Activated naive CD4-positive, alpha-beta T cell treated with Interleukin-2 at 50 U/mL for 16 hours (primary cell): ENCODE data around the gene EIF4E2.

ENCODE experiments used
- DNase-seq: peaks from one replicate; pipeline ENCODE4 v3.0.0-alpha.2; 2020

Gene EIF4E2

DNA sequence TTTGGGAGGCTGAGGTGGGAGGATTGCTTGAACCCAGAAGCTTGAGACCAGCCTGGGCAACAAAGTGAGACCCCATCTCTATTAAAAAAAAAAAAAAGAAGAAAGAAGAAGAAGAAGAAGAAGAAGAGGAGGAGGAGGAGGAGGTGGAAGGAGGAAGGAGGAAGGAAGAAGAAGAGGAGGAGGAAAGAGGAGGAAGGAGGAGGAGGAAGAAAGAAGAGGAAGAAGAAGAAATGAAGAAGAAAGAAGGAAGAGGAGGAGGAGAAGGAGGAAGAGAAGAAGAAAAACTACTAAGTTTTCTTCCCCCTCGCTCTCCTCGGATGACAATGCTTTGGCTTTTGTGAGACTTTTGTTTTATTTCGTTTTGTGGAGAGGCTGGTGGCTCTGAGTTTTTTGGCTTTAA is 52.8 kb downstream of the EIF4E2 start:
- no peak for DNase-seq

DNA sequence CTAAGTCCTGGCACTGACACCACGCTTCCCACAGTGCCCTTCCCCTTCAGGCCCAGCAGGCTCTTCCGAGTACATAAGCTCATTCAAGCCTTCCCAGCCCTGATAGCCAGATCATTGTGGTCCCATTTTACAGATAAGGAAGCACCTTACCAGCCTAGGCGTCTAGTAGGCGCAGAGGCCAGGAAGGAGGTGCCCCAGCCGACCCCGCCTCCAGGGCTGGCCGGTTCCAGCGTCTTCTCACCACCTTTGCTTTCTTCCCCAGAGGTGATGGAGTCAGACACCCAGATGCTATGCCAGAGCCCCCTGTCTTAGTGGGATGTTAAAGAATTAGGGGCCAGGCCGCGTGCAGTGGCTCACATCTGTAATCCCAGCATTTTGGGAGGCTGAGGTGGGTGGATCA is 54.0 kb downstream of the EIF4E2 start:
- DNase-seq: no peak

DNA sequence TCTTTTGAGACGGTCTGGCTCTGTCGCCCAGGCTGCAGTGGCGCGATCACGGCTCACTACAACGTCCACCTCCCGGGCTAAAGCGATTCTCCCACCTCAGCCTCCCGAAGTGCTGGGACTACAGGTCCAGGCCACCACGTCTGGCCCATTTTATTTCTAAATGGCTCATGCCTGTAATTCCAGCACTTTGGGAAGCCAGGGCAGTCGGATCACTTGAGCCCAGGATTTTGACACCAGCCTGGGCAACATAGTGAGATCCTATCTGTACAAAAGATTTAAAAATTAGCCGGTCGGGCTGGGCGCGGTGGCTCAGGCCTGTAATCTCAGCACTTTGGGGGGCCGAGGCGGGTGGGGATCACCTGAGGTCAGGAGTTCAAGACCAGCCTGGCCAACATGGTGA is 56.5 kb downstream of the EIF4E2 start:
- no peak for DNase-seq

DNA sequence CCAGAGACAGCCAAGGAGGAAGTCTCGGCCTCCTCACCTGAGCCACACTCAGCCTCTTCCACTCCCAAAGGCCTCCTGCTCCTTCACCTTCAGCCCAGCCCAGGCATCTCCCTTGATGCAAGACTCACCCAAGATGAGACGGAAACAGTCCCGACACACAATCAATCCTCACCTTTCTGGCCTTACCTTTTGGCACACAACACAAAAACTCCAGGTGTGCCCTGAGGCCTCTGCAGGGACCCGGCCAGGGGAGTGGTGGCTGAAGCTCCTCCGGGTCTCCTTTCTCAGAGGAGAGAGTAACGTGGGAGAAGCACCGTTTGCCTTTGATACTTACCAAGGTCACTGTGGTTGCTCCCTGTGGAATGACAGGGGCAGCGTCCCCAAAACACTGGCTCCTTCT is 59.1 kb downstream of the EIF4E2 start:
- no peak for DNase-seq

DNA sequence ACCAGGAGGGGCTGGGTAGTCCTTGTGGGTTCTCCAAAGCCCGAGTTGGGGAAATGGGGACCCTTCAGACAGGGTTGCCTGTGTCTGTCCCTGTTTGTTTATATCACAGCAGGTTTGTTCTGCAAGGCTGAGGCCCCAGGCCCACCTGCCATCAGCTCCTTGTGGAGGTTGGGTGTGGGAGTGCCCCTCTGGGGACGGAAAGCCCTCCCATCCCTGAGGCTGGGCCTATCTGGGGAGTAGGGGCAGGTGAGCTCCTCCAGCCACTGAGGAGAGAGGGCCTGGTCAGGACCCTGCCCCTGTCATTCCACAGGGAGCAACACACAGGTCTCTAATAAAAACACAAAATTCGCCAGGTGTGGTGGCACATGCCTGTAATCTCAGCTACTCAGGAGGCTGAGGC is 59.6 kb downstream of the EIF4E2 start:
- no peak for DNase-seq

DNA sequence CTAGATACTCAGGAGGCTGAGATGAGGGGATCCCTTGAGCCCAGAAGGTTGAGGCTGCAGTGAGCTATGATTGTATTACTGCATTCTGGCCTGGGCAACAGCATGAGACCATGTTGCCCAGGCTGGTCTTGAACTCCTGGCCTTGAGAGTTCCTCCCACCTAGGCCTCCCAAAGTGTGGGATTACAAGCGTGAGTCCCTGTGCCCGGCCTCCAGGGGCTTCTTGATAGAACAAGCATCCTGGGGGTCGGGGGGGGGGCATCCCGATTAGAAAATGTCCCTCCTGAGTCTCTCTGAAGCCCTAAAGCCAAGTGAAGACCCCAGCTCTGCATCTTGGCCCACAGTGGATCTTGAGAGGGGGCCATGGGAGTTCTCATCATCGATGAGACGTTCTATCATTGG is 60.6 kb downstream of the EIF4E2 start:
- no peak for DNase-seq

DNA sequence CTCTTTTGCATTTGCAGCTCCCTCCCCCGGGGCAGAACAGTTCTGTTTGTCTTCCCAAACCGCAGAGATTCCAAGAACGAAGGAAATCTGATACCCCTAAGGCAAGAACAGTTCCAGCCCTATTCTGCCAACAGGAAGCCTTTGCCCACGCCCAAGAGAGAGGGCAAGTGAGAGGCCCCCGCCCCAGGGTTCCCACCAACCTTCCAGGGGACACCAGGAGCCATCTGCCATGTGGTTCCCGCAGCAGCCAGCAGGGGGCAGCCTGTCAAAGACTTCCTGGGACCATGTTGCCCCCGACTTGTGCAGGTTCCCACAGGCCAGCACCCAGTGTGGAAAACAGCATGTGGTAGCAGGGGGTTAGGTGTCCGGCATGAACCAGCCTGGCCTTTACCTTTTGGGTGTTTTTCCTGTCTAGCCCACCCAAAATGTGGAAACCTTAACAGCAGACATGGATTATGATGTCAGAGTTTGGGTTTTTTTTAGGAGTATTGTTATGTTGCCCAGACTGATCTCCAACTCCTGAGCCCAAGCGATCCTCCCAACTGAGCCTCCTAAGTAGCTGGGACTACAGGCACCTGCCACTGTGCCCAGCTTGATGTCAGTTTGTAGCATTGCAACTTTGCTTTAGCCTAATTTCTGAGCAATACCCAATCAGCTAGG is 61.2 kb downstream of the EIF4E2 start:
- DNase-seq: peak; percentile 74

DNA sequence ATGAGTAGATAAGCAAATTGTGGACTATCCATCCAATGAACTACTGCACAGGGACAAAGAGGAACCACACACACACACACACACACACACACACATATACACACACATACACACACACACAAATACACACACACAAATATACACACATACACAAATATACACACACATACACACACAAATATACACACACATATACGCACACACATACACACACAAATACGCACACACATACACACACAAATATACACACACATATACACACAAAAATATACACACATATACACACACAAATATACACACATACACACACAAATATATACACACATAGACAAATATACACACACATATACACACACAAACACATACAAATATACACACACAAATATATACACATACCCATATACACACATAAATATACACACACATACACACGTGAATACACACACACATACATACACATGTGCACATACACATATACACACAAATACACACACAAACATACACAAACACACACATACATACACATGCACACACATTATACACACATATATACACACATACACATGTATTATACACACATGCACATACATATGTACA is 63.1 kb downstream of the EIF4E2 start:
- DNase-seq: no peak

DNA sequence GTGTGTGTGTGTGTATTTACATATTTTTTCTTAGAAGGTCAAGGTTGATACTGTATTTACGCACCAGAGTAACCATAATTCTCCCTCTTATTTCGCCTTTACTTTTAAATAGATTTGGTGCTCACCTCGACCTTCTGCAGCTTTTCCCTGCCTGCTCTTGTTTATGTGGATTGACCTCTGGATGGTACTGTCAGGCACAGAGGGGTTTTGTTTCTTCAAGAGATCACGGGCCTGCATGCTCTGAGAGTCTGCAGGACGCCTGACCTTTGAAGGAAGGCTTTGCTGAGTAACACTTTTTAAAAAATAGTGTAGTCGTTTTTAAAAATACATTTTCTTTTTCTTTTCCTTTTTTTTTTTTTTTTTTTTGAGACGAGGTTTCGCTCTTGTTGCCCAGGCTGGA is 64.8 kb downstream of the EIF4E2 start:
- no peak for DNase-seq
